ENCODE data around the gene ZNF396. TPM values are rescaled to one million over a fixed set of nuclear protein-coding genes. Genes with fewer than 3 reads are reported as not detected.

Gene ZNF396
- total and polyA plus RNA-seq, 2 experiments from 2014 or later: 0.31 to 0.36 TPM

DNA sequence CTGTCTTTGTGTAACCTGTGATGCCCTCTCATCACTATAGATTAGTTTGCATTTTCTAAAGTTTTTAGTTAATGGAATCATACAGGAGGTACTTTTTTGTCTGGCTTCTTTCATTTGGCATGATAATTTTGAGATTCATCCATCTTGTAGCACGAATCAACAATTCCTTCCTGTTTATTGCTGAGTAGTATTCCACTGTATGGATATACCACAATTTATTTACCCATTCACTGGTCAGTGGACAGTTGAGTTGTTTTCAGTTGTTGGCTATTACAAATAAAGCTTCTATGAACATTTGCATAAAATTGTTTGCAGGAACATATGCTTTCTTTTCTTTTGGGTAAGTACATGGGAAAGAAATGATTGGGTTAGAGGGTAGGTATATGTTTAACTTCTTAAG is 40.1 kb upstream of the ZNF396 start:
- no peaks in the 10 kb centered on the region for H3K27me3 ChIP-seq (ENCODE audit: insufficient read depth)
- H2AFZ ChIP-seq: no peak overlapping the region
- no peaks in the 10 kb centered on the region for H3K9me2 ChIP-seq (ENCODE audit: insufficient read depth)
- Mint-ChIP-seq H3K4me3 (no peak overlapping the region), H3K27me3 (ENCODE audit: insufficient read depth, low read depth, poor library complexity) (peaks cover 4% of the 10 kb centered on the region), H3K4me1 (peaks cover 3% of the 10 kb centered on the region), H3K9me3 (peaks cover 11% of the 10 kb centered on the region), H3K36me3 (ENCODE audit: low read depth) (peaks cover 9% of the 10 kb centered on the region; the same call in 2 of the 3 replicates), H3K27ac (no peak overlapping the region)
- H3K4me1 ChIP-seq (ENCODE audit: insufficient read depth): no peaks in the 10 kb centered on the region
- TF ChIP-seq STAT1 (IDR thresholded peaks at IDR 0.05; ENCODE audit: unreplicated experiment) (no peak), ZNF114 (CRISPR knock-in tag; IDR thresholded peaks at IDR 0.05) (no peak), ETS1 (IDR thresholded peaks at IDR 0.05) (no peak), CREB1 (CRISPR knock-in tag; IDR thresholded peaks at IDR 0.05; ENCODE audit: low read depth) (no peak), EZH2phosphoT487 (IDR thresholded peaks at IDR 0.05; ENCODE audit: unreplicated experiment) (no peak), ZNF331 (CRISPR knock-in tag; IDR thresholded peaks at IDR 0.05; ENCODE audit: low read depth) (no peak), ZNF462 (CRISPR knock-in tag; IDR thresholded peaks at IDR 0.05) (no peak), NANOG (IDR thresholded peaks at IDR 0.05; ENCODE audit: borderline replicate concordance) (no peak), CTCF (conservative IDR thresholded peaks at IDR 0.05; ENCODE audit: low read depth in 2 of 2) (no peak), POLR2AphosphoS5 (IDR thresholded peaks at IDR 0.05; ENCODE audit: low read depth) (no peak), EZH2 (IDR thresholded peaks at IDR 0.05; ENCODE audit: low read depth, unreplicated experiment) (no peak), JUNB (IDR thresholded peaks at IDR 0.05; ENCODE audit: unreplicated experiment) (no peak)
- TF ChIP-seq, protein P1, sequence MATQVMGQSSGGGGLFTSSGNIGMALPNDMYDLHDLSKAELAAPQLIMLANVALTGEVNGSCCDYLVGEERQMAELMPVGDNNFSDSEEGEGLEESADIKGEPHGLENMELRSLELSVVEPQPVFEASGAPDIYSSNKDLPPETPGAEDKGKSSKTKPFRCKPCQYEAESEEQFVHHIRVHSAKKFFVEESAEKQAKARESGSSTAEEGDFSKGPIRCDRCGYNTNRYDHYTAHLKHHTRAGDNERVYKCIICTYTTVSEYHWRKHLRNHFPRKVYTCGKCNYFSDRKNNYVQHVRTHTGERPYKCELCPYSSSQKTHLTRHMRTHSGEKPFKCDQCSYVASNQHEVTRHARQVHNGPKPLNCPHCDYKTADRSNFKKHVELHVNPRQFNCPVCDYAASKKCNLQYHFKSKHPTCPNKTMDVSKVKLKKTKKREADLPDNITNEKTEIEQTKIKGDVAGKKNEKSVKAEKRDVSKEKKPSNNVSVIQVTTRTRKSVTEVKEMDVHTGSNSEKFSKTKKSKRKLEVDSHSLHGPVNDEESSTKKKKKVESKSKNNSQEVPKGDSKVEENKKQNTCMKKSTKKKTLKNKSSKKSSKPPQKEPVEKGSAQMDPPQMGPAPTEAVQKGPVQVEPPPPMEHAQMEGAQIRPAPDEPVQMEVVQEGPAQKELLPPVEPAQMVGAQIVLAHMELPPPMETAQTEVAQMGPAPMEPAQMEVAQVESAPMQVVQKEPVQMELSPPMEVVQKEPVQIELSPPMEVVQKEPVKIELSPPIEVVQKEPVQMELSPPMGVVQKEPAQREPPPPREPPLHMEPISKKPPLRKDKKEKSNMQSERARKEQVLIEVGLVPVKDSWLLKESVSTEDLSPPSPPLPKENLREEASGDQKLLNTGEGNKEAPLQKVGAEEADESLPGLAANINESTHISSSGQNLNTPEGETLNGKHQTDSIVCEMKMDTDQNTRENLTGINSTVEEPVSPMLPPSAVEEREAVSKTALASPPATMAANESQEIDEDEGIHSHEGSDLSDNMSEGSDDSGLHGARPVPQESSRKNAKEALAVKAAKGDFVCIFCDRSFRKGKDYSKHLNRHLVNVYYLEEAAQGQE (IDR thresholded peaks at IDR 0.05; ENCODE audit: unreplicated experiment): no peak
- H3K36me3 ChIP-seq (ENCODE audit: insufficient read depth): no peaks in the 10 kb centered on the region
- no peak overlapping the region for H3K4me2 ChIP-seq
- no peak overlapping the region for H3K27ac ChIP-seq (ENCODE audit: low read depth)
- no peak for ATAC-seq
- DNase-seq (ENCODE audit: low spot score): no peak
- no peaks in the 10 kb centered on the region for H3K79me2 ChIP-seq (replicated peaks; ENCODE audit: insufficient read depth)
- no peaks in the 10 kb centered on the region for H4K20me1 ChIP-seq (replicated peaks; ENCODE audit: insufficient read depth)
- H3K4me3 ChIP-seq: no peak overlapping the region
- no peaks in the 10 kb centered on the region for H3F3A ChIP-seq (replicated peaks; ENCODE audit: low read depth)

All from GM23338 (cell line).